SIG-M5 treated with dmso at 0.1 percent for 504 hours (cell line): Measurements from ENCODE around the gene FAM200B.

Experiments used
- DNase-seq: peaks from one replicate; lab custom pipeline; 2025; ENCODE audit not compliant: unreplicated experiment; lab: John Stamatoyannopoulos, UW

Gene FAM200B

GRCh38 chr4:15695240-15695699 lies 13.6 kb downstream of the FAM200B start:
- DNase-seq, result no peak

GRCh38 chr4:15695729-15696128 lies 14.1 kb downstream of the FAM200B start:
- no peak for DNase-seq

GRCh38 chr4:15696866-15697265 lies 15.2 kb downstream of the FAM200B start:
- no peak for DNase-seq

DNA sequence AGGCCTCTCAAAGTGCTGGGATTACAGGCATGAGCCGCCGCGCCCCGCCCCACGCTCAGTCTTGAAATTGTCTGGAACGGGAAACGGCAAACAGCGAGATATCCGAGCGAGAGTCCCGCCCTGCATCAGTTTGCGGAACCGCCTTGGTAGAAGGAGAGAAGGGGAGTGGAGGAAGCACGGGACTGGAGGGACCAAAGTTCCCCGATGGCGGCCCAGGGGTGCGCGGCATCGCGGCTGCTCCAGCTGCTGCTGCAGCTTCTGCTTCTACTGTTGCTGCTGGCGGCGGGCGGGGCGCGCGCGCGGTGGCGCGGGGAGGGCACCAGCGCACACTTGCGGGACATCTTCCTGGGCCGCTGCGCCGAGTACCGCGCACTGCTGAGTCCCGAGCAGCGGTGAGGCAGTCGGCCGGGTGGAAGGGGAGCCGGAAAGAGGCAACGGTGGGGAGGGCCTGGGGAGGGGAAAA lies 21.3 kb downstream of the FAM200B start, which contains the start of gene BST1:
Gene BST1 (plus strand): TSS at position 125 of the 463 bp plus-strand sequence. CDS start 80 bp downstream, at position 205.
- peak; percentile 80 for DNase-seq

DNA sequence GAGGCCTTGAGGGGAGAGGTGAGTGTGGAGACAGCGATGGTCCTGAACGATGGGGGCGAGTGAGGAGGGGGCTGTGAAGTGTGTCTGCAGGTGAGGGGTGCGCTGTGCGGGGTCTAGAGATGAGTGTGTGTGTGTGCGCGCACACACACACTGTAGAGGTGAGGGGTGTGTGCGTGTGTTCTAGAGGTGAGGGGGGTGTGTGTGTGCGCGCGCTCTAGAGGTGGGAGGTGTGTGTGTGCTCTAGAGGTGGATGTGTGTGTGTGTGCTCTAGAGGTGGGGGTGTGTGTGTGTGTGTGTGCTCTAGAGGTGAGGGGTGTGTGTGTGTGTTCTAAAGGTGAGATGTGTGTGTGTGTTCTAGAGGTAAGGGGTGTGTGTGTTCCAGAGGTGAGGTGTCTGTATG lies 21.8 kb downstream of the FAM200B start:
- DNase-seq, result no peak

- no peak for DNase-seq
These were observed 22.5 kb downstream of the FAM200B start for GRCh38 chr4:15704129-15704528.

DNA sequence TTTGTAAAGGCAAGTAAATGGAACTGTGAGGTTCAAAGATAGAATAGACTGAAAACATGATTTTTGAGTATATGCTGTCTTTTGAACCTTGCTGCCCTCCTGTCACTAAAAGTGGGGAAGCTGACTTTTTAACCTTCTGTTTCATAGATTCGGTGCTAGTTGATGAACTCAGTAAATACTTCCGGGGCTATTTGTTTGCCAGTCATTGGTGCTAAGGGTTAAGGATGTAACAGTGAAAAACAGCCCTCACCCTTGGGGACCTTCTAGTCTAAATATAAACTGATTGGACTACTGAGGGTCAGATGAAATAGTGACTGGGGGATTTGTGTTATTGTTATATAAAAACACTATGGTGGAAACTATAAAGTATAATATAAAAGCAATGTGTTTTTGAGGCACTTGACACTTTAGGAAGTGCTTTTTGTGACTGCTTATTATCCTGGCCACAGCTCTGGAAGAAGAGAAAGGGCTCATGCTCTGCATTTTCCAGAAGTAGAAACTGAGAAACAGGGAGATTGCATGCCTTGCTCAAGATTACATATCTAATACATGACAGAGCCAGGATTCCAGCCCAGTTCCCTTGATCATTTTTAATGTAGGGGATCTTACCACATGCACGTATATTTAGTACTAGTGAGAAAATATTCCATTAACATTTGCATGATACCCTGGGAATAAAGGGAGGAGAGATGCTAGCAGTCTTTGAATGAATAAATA lies 25.2 kb downstream of the FAM200B start:
- DNase-seq, result no peak

GRCh38 chr4:15707363-15707715 lies 25.7 kb downstream of the FAM200B start:
- no peak for DNase-seq

DNA sequence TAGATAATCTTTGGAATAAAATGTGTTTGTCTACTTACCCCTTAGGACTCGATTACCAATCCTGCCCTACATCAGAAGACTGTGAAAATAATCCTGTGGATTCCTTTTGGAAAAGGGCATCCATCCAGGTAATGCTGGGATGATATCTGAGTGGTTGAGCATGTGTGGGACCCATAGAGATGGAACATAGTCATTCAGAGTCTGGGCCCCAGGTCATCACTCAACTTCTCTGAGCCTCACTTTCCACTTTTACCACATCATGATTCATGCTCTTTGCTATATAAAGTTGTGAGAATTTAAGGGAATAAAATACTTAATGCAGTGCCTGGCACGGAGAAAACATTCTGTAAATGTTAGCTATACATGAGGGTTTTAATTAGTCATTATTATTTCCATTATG lies 30.1 kb downstream of the FAM200B start:
- no peak for DNase-seq

GRCh38 chr4:15712214-15712613 lies 30.6 kb downstream of the FAM200B start:
- no peak for DNase-seq

- no peak for DNase-seq
These were observed 32.5 kb downstream of the FAM200B start for GRCh38 chr4:15714141-15714540.

DNA sequence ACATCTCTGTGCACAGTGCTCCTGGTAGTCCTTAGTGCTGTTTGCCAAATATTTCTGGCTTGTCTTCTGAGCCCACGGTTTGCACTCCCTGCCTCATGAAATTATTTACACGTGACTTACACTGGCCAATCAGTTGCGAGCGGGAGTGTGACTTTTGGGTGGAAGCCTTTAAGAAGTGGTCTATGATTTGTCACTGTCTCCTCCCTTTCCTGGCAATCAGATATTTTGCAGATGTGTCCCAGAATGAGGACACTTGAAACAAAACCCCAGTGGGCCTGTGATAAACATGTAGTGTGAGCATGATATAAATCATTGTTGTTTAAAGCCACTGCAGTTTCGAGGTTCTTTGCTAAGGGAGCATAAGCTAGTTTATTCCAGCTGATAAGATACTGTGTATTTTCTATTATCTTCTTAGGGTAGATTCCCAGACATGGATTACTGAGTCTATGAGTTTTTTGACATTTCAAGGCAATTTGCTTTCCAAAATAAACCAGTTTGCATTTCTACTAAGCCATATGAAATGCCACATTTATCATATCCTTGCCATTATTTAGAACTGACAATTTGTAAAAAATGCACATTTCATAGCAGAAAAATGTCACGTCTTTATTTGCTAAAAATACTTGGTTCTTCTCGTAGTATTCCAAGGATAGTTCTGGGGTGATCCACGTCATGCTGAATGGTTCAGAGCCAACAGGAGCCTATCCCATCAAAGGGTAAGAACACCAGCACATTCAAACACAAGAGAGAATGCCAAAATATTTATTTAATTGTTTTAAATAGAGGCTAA lies 33.2 kb downstream of the FAM200B start:
- DNase-seq, result no peak

DNA sequence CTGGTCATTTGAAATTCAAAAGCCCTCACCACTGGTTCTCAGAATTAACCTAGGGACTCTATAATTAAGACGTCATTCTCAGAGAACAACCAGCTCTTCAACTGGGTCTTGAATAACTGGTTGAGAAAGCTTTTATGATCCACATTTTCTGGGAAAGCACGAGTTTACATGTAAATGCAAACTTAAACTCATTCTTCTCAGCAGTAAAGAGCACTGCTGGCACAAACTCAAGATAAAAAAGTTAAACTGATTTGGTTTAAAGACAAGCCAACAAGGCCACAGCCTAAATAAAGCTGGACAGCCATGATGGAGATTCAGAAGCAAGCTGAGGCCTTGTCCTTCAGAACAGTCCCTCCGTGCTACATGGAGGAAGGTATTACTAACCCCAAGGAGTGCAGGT lies 34.5 kb downstream of the FAM200B start:
- no peak for DNase-seq

DNA sequence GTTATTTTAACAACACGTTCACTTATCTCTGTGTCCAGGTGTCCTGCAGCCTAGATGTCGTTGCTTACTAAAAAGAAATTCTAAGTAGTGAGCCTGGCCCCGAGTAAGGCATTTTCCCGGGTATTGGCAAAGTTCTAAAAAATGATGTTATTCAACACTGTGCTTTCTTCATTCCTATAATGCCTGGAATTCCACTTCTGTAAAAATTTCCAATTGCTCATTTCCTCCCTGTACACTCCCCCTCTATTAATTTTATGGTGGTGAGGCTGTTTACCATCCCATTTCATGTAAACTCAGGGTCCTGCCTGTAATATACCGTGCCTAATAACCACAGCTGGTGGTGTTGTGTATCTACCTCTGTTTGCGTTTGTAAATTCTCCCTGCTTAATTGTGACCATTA lies 35.5 kb downstream of the FAM200B start:
- DNase-seq, result no peak

DNA sequence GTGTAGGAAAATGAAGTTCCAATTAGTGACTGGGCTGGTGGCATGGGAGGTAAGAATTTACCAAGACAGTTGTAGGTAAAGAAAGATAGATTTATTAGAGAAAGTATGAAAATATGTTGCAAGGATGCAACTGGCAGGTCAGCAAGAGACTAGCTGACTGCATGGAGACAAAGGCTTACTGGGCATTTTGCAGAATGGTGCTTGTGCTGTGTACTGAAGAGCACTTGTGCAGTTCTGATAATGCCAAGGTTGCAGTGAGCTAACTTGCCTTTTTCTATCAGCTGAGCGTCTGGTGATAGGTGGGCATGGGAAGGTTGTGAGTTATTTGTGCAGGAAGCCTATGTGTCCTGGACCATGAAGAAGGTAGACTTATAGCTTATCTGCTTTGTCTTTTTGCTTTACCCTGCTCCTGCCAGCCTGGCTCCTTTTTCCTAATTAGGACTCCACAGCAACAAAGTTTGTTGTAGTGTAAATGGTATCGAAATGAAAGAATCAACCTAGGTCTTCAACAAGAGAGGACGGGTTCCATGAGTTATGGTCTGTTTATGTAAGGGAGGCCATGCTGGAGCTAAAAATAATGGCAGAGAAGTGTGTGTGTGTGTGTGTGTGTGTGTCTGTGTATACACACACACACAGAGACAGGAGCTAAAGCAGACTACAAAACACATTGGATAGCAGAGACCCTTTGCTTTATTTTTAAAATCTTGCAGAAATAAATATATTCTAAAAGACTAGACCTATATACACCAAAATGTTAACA lies 36.2 kb downstream of the FAM200B start:
- DNase-seq, result no peak

GRCh38 chr4:15718465-15718864 lies 36.8 kb downstream of the FAM200B start:
- DNase-seq, result no peak

GRCh38 chr4:15718959-15719358 lies 37.3 kb downstream of the FAM200B start:
- DNase-seq, result no peak

- DNase-seq, result peak; percentile 80
These were observed 37.9 kb downstream of the FAM200B start for GRCh38 chr4:15719506-15719905.

DNA sequence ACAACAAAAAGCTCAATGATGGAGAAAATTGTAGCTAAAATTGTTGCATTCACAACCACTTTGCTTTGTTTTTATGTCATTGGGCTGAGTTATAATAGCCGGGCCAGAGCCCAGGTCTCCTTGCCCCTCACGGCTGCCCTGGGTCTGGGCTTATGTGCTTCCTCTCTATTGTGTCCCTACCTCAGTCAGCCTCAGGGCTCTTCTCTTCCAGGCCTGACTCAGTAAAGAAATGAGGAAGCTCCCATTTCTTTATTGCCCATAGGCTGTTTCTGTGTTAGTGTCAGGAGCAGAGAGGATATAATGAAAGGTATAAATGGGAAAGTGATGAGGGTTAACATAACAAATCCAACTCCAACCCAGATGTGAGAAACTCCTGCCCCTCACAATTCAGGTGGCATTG lies 39.2 kb downstream of the FAM200B start:
- DNase-seq, result no peak

- no peak for DNase-seq
These were observed 44.0 kb downstream of the FAM200B start for GRCh38 chr4:15725608-15726007.

GRCh38 chr4:15729910-15730533 lies 48.4 kb downstream of the FAM200B start:
- peak; percentile 58 for DNase-seq
